ENCODE data around the gene EDIL3. TPM values are rescaled to one million over a fixed set of nuclear protein-coding genes. Genes with fewer than 3 reads are reported as not detected.
A peak's percentile ranks its signal among the peaks of the same experiment; 100 is the strongest.

Gene EDIL3
- total RNA-seq, 4 donors from 2014 or later: 15.9 to 29.3 (median 24.8) TPM

DNA sequence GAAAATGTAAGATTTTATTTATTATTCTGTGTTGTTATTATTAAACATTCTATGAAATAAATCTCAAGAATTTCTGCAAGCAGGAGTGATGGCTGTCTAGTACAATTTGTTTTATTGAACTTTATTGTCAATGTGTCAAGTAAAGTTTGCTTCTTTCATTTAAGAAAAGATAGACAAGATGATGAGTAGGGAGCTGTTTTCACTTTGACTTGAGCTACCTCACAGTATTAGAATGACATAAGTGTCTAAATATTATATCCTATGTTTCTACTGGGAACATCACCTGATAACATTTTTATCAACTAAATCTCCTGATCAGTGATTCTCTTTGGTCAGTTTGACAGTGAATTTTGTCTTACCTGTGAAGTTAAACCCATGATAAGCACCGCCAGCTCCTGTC, 12.7 kb upstream of the EDIL3 start:
- Histone ChIP-seq H3K36me3 (no peaks in the 10 kb centered on the region), H3K4me1 (peaks cover 0 to 4% (median 0%) of the 10 kb centered on the region in 4 donors), H3K4me3 (no peak overlapping the region), H3K9me3 (no peaks in the 10 kb centered on the region), H3K27me3 (no peaks in the 10 kb centered on the region), H3K27ac (no peak overlapping the region)
- TF ChIP-seq, protein P1, sequence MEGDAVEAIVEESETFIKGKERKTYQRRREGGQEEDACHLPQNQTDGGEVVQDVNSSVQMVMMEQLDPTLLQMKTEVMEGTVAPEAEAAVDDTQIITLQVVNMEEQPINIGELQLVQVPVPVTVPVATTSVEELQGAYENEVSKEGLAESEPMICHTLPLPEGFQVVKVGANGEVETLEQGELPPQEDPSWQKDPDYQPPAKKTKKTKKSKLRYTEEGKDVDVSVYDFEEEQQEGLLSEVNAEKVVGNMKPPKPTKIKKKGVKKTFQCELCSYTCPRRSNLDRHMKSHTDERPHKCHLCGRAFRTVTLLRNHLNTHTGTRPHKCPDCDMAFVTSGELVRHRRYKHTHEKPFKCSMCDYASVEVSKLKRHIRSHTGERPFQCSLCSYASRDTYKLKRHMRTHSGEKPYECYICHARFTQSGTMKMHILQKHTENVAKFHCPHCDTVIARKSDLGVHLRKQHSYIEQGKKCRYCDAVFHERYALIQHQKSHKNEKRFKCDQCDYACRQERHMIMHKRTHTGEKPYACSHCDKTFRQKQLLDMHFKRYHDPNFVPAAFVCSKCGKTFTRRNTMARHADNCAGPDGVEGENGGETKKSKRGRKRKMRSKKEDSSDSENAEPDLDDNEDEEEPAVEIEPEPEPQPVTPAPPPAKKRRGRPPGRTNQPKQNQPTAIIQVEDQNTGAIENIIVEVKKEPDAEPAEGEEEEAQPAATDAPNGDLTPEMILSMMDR (IDR thresholded peaks at IDR 0.05): no peak
- no peak for TF ChIP-seq POLR2A (IDR thresholded peaks at IDR 0.05)
- no peak for TF ChIP-seq EP300 (IDR thresholded peaks at IDR 0.05)
- WGBS, 2 donors: 96 to 100% methylated on average over 1 of the region's 1 CpG
- no peak for DNase-seq (ENCODE audit: low spot score in 2 of 2)

DNA sequence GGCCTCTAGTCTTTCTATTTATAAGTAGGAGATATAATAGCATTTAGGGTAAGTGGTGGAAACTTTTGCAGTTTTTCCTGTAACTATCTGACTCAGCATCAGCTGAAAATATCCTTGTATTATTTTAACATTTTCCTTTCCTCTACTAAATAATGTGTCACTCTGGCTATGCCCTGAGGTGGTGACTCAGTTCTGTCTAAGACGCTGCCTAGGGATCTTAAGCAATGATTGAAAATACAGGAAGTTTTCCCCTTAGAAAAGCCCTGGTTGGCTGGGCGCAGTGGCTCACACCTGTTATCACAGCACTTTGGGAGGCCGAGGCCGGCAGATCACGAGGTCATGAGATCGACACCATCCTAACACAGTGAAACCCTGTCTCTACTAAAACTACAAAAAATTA, 9.3 kb upstream of the EDIL3 start:
- TF ChIP-seq, protein P1 (IDR thresholded peaks at IDR 0.05): no peak
- TF ChIP-seq EP300 (IDR thresholded peaks at IDR 0.05) (no peak), POLR2A (IDR thresholded peaks at IDR 0.05) (no peak)
- Histone ChIP-seq H3K4me1 (peaks cover 0 to 4% (median 0%) of the 10 kb centered on the region in 4 donors), H3K27me3 (no peaks in the 10 kb centered on the region), H3K36me3 (no peaks in the 10 kb centered on the region), H3K27ac (peak overlapping the region in 1 of 4 donors; percentile 44), H3K9me3 (no peaks in the 10 kb centered on the region), H3K4me3 (no peak overlapping the region)
- DNase-seq (ENCODE audit: low spot score in 2 of 2): no peak
- 70 to 79% methylated on average over 6 of the region's 6 CpGs for WGBS, 2 donors

DNA sequence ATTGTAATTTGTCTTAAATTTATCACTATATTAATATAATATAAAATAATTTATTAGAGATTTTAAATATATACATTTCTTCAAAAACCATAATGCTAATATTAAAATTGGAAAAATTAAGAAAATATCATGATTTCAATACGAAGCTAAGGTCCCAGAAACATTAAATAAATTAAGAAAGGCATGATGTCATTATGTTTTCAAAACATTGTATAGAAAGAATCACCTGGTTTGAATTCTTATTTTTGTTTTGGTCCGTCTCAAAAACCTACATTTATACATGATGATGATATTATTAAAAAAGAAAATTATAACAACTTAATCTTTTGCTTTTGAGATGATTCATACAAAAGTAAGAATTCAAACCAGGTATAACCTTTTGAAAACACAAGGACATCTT, 8.2 kb upstream of the EDIL3 start:
- no peak overlapping the region for H3K27ac ChIP-seq
- 94 to 95% methylated on average over 2 of the region's 2 CpGs for WGBS, 2 donors
- no peaks in the 10 kb centered on the region for H3K9me3 ChIP-seq
- peaks cover 0 to 4% (median 0%) of the 10 kb centered on the region in 4 donors for H3K4me1 ChIP-seq
- no peaks in the 10 kb centered on the region for H3K36me3 ChIP-seq
- DNase-seq (ENCODE audit: low spot score in 2 of 2): no peak
- TF ChIP-seq POLR2A (IDR thresholded peaks at IDR 0.05) (no peak), EP300 (IDR thresholded peaks at IDR 0.05) (no peak)
- TF ChIP-seq, protein P1 (IDR thresholded peaks at IDR 0.05): no peak
- H3K4me3 ChIP-seq: no peak overlapping the region
- H3K27me3 ChIP-seq: no peaks in the 10 kb centered on the region

DNA sequence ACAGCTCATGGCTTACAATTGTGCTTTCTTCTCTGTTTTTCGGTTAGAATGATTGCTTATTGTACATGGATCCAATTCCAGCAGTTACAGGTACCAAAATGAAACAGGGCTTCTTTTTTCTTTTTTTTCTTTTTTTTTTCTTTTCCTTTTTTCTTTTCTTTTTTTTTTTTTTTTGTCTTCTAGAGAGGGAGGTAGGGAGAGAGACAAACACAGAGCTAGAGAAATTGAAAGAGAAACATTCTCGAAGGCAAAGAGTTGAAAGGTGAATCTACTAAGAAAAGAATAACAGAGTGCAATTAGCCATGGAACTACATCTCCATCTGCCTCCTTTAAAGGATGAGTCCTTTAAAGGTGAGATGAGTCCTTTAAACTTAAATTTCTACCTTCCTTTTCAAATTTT, 1.0 kb upstream of the EDIL3 start:
- H3K4me1 ChIP-seq: peaks cover 0 to 35% (median 9%) of the 10 kb centered on the region in 4 donors
- DNase-seq (ENCODE audit: low spot score in 2 of 2): no peak
- no peak for TF ChIP-seq EP300 (IDR thresholded peaks at IDR 0.05)
- TF ChIP-seq, protein P1 (IDR thresholded peaks at IDR 0.05): no peak
- no peak for TF ChIP-seq POLR2A (IDR thresholded peaks at IDR 0.05)
- H3K36me3 ChIP-seq: no peaks in the 10 kb centered on the region
- H3K27ac ChIP-seq: peak overlapping the region in 1 of 4 donors; percentile 83
- WGBS, 2 donors: 48 to 54% methylated on average over 2 of the region's 2 CpGs
- peak overlapping the region in 1 of 4 donors; percentile 56 for H3K4me3 ChIP-seq
- no peaks in the 10 kb centered on the region for H3K9me3 ChIP-seq
- H3K27me3 ChIP-seq: peaks cover 0 to 21% of the 10 kb centered on the region in 2 donors

DNA sequence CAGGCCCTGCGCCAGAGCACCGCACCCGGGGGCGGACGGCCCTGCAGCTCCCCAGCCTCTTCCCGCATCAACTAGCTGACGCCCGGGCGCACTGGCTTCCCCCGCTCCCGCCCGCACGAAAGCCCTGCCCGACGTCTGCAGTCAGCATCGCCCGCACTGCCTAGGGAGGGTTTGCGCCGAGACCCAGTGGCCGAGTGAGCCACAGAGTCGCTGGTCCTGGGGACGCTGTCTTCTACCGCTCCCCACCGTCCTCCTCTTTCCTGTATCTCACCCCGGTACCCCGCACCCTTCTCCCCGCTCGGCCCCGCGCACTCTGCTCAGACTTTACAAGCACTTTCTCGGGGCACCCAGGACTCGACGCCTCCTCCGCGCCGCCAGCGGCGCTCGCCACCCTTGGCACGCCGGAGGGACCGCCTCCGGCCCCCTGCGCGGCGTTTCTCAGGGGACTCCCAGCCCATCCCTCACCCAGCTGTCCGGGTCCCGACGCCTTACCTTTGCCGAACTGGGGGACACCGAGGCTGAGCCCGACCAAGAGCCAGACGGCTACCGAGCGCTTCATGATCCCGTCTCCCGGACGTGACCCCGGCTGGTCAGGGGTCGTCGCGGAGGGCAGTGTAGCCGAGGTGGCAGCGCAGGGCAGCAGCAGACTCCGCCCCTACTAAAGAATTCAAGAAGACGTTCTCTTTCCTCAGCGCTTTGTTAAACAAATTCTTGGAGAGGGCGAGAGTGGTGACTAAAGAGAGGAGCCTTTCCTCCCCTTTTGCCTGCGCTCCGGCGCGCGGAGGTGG, 670 bp downstream of the EDIL3 start:
- peak in 1 of 2 donors; percentile 5 for DNase-seq (ENCODE audit: low spot score in 2 of 2)
- Histone ChIP-seq H3K9me3 (no peaks in the 10 kb centered on the region), H3K4me3 (peak overlapping the region; percentile 44 to 68 (median 50)), H3K4me1 (peaks cover 0 to 44% (median 9%) of the 10 kb centered on the region in 4 donors), H3K27ac (peak overlapping the region; percentile 10 to 83 (median 76)), H3K36me3 (no peaks in the 10 kb centered on the region), H3K27me3 (peaks cover 0 to 21% of the 10 kb centered on the region in 2 donors)
- TF ChIP-seq EP300 (IDR thresholded peaks at IDR 0.05): peak in 1 of 2 donors; percentile 8
- TF ChIP-seq, protein P1 (IDR thresholded peaks at IDR 0.05): no peak
- 1 to 3% methylated on average over 48 to 67 of the region's 73 CpGs for WGBS, 2 donors

Data from tibial nerve (tissue), 4 donors.